Stimulated activated memory B cell treated with anti-CD40 and anti-IgM and Interleukin-4, amounts not matched to agents 10 μg/mL and 1 μg/mL and 100 μg/mL, for 72 hours (primary cell): ENCODE measurements around the gene ERMP1.
A peak's percentile ranks its signal among the peaks of the same experiment; 100 is the strongest.
"Not testable (repeated sequence)": the region's sequence is repeated elsewhere in the genome, so short reads cannot be mapped to it uniquely, and the experiment has no call there.

ENCODE experiments used
- ATAC-seq: fragments of 150-1000 bp; cut with Tn5 transposase; 2 replicates; pipeline ENCODE4 v1.10.0; 2021
- H3K27ac Mint-ChIP-seq: one replicate; pipeline ENCODE4 v1.8.0; 2022; ENCODE audit warnings: mild to moderate bottlenecking, mixed read lengths
- H3K27me3 Mint-ChIP-seq: one replicate; pipeline ENCODE4 v1.8.0; 2022; ENCODE audit warnings: mixed read lengths
- H3K36me3 Mint-ChIP-seq: one replicate; pipeline ENCODE4 v1.8.0; 2022; ENCODE audit warnings: mixed read lengths
- H3K4me1 Mint-ChIP-seq: one replicate; pipeline ENCODE4 v1.8.0; 2022; ENCODE audit warnings: mixed read lengths
- H3K4me3 Mint-ChIP-seq: one replicate; pipeline ENCODE4 v1.8.0; 2022; ENCODE audit warnings: mild to moderate bottlenecking, moderate library complexity, mixed read lengths
- H3K9me3 Mint-ChIP-seq: one replicate; pipeline ENCODE4 v1.8.0; 2022; ENCODE audit warnings: mixed read lengths

Gene ERMP1

DNA sequence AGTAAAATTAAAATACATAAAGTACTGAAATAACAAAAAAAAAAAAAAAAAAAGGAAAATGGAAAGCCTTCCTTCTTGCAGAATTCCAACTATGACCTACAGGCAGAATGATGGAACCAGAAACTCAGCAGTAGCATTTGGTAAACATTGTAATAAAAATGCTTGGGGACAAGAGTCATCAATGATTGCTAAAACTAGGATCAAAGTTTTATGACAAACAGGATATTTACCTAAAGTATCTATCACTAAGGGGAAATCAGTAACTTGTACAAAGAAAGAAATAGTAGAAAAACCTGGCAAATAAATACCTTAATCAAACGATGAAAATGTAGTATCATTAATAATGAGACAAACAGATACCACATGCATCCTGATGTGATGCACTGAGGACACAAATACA, 17.5 kb downstream of the ERMP1 start:
- Mint-ChIP-seq H3K9me3 (peaks cover 3% of the 10 kb centered on the region), H3K27ac (no peak overlapping the region), H3K4me3 (no peak overlapping the region), H3K4me1 (no peaks in the 10 kb centered on the region), H3K27me3 (no peaks in the 10 kb centered on the region), H3K36me3 (peaks cover 63% of the 10 kb centered on the region)
- no peak for ATAC-seq

DNA sequence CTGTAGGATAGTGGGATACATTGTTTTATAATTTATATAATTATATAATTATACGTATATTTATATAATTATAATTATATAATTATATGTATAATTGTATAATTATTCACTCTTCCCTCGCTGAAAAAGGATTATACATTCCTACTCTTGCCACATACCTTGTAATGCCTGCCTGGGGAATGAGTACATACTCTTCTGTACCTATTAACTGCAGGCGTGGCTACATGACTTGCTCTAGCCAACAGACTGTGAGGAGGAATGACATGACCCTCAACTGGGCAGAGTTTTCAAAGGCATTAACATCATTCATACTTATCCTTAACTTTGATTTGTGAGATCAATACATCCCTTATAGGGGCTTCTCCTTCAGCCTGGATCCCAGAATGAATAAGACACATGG, 19.1 kb downstream of the ERMP1 start:
- Mint-ChIP-seq H3K4me3 (no peak overlapping the region), H3K4me1 (no peaks in the 10 kb centered on the region), H3K27ac (no peak overlapping the region), H3K27me3 (no peaks in the 10 kb centered on the region), H3K9me3 (peaks cover 3% of the 10 kb centered on the region), H3K36me3 (peaks cover 65% of the 10 kb centered on the region)
- ATAC-seq = no peak

DNA sequence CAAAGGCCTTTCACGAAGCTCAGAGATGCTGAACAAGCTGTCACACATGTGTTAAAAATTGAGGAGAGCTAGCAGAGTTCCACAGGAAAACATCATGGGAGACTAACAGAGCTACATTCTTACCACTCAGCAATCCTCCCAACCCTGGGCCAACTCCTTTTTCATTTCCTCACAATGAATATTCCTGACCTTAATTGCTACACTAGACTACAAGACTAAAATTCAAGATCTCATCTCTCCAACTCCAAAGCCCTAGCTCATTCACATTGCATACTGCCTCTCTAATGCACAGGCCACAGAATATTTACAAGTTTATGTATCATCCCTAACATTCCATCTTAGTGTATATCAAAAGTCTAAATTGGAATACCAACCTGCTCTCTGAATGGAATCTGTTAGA, 21.2 kb downstream of the ERMP1 start:
- H3K36me3 Mint-ChIP-seq = peaks cover 67% of the 10 kb centered on the region

DNA sequence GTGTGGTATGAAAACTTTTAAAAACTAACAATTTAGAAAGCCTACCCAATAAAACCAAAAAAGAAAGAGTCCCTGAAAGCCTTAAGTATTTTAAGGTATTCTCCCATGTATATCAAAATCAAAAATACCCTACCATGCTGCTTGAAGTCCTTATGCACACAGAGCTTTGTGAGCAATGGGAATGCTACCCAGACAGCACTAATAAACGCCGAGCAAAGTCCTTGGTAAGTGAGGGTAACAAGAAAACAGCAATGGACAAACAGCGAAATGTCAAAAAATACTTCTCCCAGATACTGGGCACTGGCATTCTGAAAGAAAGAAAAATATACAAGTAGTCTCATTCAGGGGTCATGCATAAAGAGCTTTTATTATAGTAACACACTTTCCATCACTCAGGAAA, 27.4 kb downstream of the ERMP1 start:
- Mint-ChIP-seq H3K36me3 (peaks cover 49% of the 10 kb centered on the region), H3K4me3 (no peak overlapping the region), H3K4me1 (no peaks in the 10 kb centered on the region), H3K9me3 (no peaks in the 10 kb centered on the region), H3K27ac (no peak overlapping the region), H3K27me3 (no peaks in the 10 kb centered on the region)
- ATAC-seq = no peak

More for the DNA sequence above, 21.2 kb downstream of the ERMP1 start:
- Mint-ChIP-seq H3K9me3 (no peaks in the 10 kb centered on the region), H3K27me3 (no peaks in the 10 kb centered on the region), H3K4me1 (no peaks in the 10 kb centered on the region), H3K4me3 (no peak overlapping the region), H3K27ac (no peak overlapping the region)
- no peak for ATAC-seq

GRCh38 chr9:5801739-5802113, 31.2 kb downstream of the ERMP1 start:
- Mint-ChIP-seq H3K36me3 (peaks cover 23% of the 10 kb centered on the region), H3K9me3 (no peaks in the 10 kb centered on the region), H3K4me3 (no peak overlapping the region), H3K4me1 (no peaks in the 10 kb centered on the region), H3K27ac (no peak overlapping the region), H3K27me3 (no peaks in the 10 kb centered on the region)
- ATAC-seq = no peak

DNA sequence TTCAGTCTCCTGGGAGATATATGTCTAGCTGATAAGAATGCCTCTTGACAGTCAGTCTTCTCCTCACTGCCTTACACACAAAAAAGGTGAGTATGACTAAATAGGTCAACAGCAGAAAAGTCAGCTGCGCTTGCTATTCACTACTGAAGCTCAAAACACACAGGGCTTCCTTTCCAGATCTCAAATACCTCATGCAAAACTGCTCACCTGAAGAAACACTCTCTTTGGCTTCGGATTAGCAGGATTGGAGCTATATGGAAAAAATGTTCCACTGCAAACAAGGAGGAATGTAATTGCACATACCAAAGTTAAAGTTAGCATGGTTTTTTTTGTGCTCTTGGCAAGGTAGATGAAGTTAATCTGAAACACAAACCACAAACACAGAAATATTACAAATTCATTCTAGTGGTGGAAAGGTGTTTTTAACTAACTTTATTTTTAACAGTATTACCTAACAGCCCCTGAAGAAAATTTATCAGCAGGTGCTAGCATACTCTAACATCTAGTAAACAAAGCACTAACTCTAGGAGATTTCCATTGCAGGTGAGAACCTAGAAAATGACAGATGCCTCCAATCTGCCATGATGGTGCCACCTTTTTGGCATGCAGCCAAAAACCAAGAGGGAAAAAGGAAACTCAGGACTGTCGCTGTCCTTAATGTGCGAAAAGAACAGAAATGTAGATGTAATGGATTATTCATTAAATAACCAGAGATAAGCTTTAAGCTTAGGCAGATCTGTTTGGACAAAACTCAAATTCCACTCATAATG, 31.8 kb downstream of the ERMP1 start:
- ATAC-seq = no peak
- Mint-ChIP-seq H3K36me3 (peaks cover 29% of the 10 kb centered on the region), H3K4me1 (peaks cover 5% of the 10 kb centered on the region), H3K4me3 (no peak overlapping the region), H3K27ac (no peak overlapping the region), H3K27me3 (no peaks in the 10 kb centered on the region), H3K9me3 (no peaks in the 10 kb centered on the region)

DNA sequence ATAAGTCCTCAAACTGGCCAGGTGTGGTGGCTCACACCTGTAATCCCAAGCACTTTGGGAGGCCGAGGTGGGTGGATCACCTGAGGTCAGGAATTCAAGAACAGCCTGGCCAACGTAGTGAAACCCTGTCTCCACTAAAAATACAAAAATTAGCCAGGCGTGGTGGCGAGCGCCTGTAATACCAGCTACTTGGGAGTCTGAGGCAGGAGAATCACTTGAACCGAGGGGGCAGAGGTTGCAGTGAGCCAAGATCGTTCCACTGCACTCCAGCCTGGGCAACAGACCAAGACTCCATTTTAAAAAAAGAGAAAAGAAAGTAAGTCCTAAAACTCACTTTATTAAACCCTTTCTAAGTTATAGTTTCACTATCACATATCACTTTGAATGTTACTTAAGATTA, 32.5 kb downstream of the ERMP1 start:
- H3K4me1 Mint-ChIP-seq, ATAC-seq, H3K9me3 Mint-ChIP-seq, H3K27ac Mint-ChIP-seq, H3K27me3 Mint-ChIP-seq, H3K4me3 Mint-ChIP-seq: not testable (repeated sequence)
- peaks cover 33% of the 10 kb centered on the region for H3K36me3 Mint-ChIP-seq

GRCh38 chr9:5799314-5799713, 33.6 kb downstream of the ERMP1 start:
- H3K4me3 Mint-ChIP-seq = no peak overlapping the region
- H3K27me3 Mint-ChIP-seq = no peaks in the 10 kb centered on the region
- no peak for ATAC-seq
- H3K36me3 Mint-ChIP-seq = peaks cover 29% of the 10 kb centered on the region
- peaks cover 7% of the 10 kb centered on the region for H3K4me1 Mint-ChIP-seq
- H3K9me3 Mint-ChIP-seq = no peaks in the 10 kb centered on the region
- no peak overlapping the region for H3K27ac Mint-ChIP-seq

DNA sequence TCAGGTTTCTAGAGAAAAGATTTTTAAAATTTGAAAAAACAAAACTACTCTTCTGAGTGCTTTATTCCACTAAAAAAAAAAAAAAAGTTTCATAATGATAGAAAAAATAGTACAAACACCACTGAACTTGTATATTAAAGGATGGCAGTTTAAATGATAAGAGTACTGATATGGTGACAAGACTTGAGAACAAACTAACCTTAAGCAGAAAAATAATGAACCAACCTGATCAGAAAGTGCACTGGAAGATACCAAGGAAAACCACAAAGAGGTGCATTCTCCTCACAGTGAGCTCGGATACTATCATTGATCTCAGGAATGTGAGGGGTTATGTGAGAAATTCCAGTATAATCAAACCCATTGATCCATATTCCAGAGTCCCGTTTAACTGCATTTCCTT, 34.3 kb downstream of the ERMP1 start:
- ATAC-seq = no peak
- H3K9me3 Mint-ChIP-seq = no peaks in the 10 kb centered on the region
- peaks cover 36% of the 10 kb centered on the region for H3K36me3 Mint-ChIP-seq
- no peak overlapping the region for H3K27ac Mint-ChIP-seq
- no peaks in the 10 kb centered on the region for H3K27me3 Mint-ChIP-seq
- peaks cover 14% of the 10 kb centered on the region for H3K4me1 Mint-ChIP-seq
- H3K4me3 Mint-ChIP-seq = no peak overlapping the region

- Mint-ChIP-seq H3K4me3 (no peak overlapping the region), H3K9me3 (no peaks in the 10 kb centered on the region), H3K36me3 (peaks cover 46% of the 10 kb centered on the region), H3K27ac (no peak overlapping the region), H3K27me3 (no peaks in the 10 kb centered on the region), H3K4me1 (peaks cover 14% of the 10 kb centered on the region)
- no peak for ATAC-seq
Observed at GRCh38 chr9:5796298-5796697, 36.6 kb downstream of the ERMP1 start.

DNA sequence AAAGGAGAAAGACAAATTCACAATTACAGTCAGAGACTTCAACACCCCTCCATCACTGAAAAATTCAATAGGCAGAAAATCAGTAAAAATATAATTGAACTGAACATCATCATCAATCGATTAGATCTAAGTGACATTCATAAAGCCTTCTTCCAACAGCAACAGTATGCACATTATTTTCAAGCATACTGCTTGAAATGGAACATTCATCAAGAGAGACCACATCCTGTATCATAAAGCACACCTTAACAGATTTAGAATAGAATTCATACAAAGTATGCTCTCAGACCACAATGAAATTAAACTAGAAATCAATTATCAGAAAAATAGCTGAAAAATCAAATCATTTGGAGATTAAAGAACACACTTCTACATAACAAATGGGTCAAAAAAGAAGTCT, 39.1 kb downstream of the ERMP1 start:
- H3K9me3 Mint-ChIP-seq = no peaks in the 10 kb centered on the region
- peaks cover 31% of the 10 kb centered on the region for H3K4me1 Mint-ChIP-seq
- H3K27ac Mint-ChIP-seq = no peak overlapping the region
- H3K27me3 Mint-ChIP-seq = no peaks in the 10 kb centered on the region
- peaks cover 71% of the 10 kb centered on the region for H3K36me3 Mint-ChIP-seq
- H3K4me3 Mint-ChIP-seq = no peak overlapping the region
- no peak for ATAC-seq

- Mint-ChIP-seq H3K4me1 (peaks cover 31% of the 10 kb centered on the region), H3K4me3 (no peak overlapping the region), H3K36me3 (peaks cover 81% of the 10 kb centered on the region), H3K9me3 (no peaks in the 10 kb centered on the region), H3K27ac (no peak overlapping the region), H3K27me3 (no peaks in the 10 kb centered on the region)
- no peak for ATAC-seq
Observed at GRCh38 chr9:5791870-5792269, 41.0 kb downstream of the ERMP1 start.

GRCh38 chr9:5790923-5791322, 42.0 kb downstream of the ERMP1 start:
- Mint-ChIP-seq H3K4me3 (no peak overlapping the region), H3K27ac (peak overlapping the region; percentile 18)

GRCh38 chr9:5789489-5789888, 43.4 kb downstream of the ERMP1 start:
- Mint-ChIP-seq H3K27me3 (no peaks in the 10 kb centered on the region), H3K9me3 (no peaks in the 10 kb centered on the region), H3K4me3 (no peak overlapping the region), H3K4me1 (peaks cover 24% of the 10 kb centered on the region), H3K27ac (no peak overlapping the region), H3K36me3 (peaks cover 78% of the 10 kb centered on the region)
- no peak for ATAC-seq

More at GRCh38 chr9:5790923-5791322, 42.0 kb downstream of the ERMP1 start:
- peaks cover 24% of the 10 kb centered on the region for H3K4me1 Mint-ChIP-seq
- H3K36me3 Mint-ChIP-seq = peaks cover 81% of the 10 kb centered on the region
- no peaks in the 10 kb centered on the region for H3K27me3 Mint-ChIP-seq
- no peaks in the 10 kb centered on the region for H3K9me3 Mint-ChIP-seq
- no peak for ATAC-seq

- H3K36me3 Mint-ChIP-seq = peaks cover 76% of the 10 kb centered on the region
- H3K4me3 Mint-ChIP-seq = no peak overlapping the region
- no peaks in the 10 kb centered on the region for H3K27me3 Mint-ChIP-seq
Observed at GRCh38 chr9:5787759-5788302, 45.1 kb downstream of the ERMP1 start.

DNA sequence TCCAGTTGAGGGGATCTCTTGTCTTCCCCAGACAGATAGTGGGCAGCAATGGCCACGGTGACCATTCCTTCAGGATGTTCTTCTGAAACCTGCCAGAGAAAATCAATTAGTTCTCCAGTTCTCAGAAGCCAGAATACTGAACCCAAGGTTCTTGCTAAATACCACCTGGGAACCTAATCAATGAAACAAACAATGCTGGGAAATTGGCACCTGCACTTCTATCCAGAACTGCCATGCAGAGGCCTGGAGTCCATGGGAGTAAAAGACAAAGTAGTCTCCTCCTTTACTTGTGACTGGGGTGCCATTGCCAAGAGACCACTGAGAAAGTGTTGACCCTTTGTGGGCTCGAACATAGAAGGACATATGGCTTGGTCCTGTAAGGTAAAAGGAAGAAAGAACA, 45.7 kb downstream of the ERMP1 start:
- Mint-ChIP-seq H3K4me1 (peaks cover 17% of the 10 kb centered on the region), H3K9me3 (peaks cover 11% of the 10 kb centered on the region), H3K36me3 (peaks cover 82% of the 10 kb centered on the region), H3K4me3 (no peak overlapping the region), H3K27ac (no peak overlapping the region), H3K27me3 (no peaks in the 10 kb centered on the region)
- ATAC-seq = no peak

More at GRCh38 chr9:5787759-5788302, 45.1 kb downstream of the ERMP1 start:
- Mint-ChIP-seq H3K9me3 (peaks cover 7% of the 10 kb centered on the region), H3K27ac (no peak overlapping the region), H3K4me1 (peaks cover 17% of the 10 kb centered on the region)
- ATAC-seq = no peak
